IMR-90 (cell line): Measurements from ENCODE around the gene PMCH. TPM values are rescaled to one million over a fixed set of nuclear protein-coding genes. Genes with fewer than 3 reads are reported as not detected.

Experiments used
- ATAC-seq: fragments of 200-7000 bp; cut with Tn5 transposase; 2 replicates; pipeline ENCODE4 v1.9.1; 2020; ENCODE audit warnings: low read depth, mild to moderate bottlenecking, moderate library complexity
- BruUV-seq: library from RNA; stranded (reverse); fragments of 400-500 nt; replicated peaks from 2 replicates; lab custom pipeline; 2021; lab: Mats Ljungman, UMichigan
- CTCF ChIA-PET: fragments of 300-600 bp; formaldehyde crosslinking; extraction: SDS; loops from one replicate; lab custom pipeline; 2021; ENCODE audit warnings: antibody characterized with exemption; lab: Yijun Ruan, JAX
- POLR2A ChIA-PET: fragments of 300-600 bp; sonication (Branson Sonifier 250); formaldehyde crosslinking; loops from one replicate; lab custom pipeline; 2022; ENCODE audit warnings: antibody characterized with exemption; ENCODE audit not compliant: unreplicated experiment; lab: Charles Lee
- DNase-seq: peaks from one replicate; pipeline ENCODE4 v3.0.0; 2013
- H2AFZ ChIP-seq: replicated peaks from 2 replicates; pipeline ENCODE3; 2013; ENCODE audit warnings: low read length, mild to moderate bottlenecking; ENCODE audit not compliant: poor library complexity
- H2AK5ac ChIP-seq: 2 replicates; pipeline ENCODE4 v1.6.1; 2013; ENCODE audit warnings: low read depth, low read length, inconsistent platforms
- H2AK9ac ChIP-seq: replicated peaks from 2 replicates; pipeline ENCODE3; 2013; ENCODE audit warnings: mild to moderate bottlenecking, low read depth, low read length, moderate library complexity; ENCODE audit not compliant: poor library complexity
- H2BK120ac ChIP-seq: 2 replicates; pipeline ENCODE4 v1.6.1; 2013; ENCODE audit warnings: low read depth, low read length, inconsistent platforms
- H2BK15ac ChIP-seq: 3 replicates; pipeline ENCODE4 v1.6.1; 2013; ENCODE audit warnings: low read depth, low read length, inconsistent platforms
- H2BK20ac ChIP-seq: 2 replicates; pipeline ENCODE4 v1.6.1; 2013; ENCODE audit warnings: low read depth, mild to moderate bottlenecking, inconsistent platforms, low read length, moderate library complexity
- H2BK5ac ChIP-seq: 2 replicates; pipeline ENCODE4 v1.6.1; 2013; ENCODE audit warnings: mild to moderate bottlenecking, low read depth, low read length, inconsistent platforms; ENCODE audit not compliant: poor library complexity, severe bottlenecking
- H3K14ac ChIP-seq: replicated peaks from 2 replicates; pipeline ENCODE4 v1.6.1; 2013; ENCODE audit warnings: low read depth, low read length, inconsistent platforms
- H3K18ac ChIP-seq: 2 replicates; pipeline ENCODE4 v1.6.1; 2013; ENCODE audit warnings: low read depth, low read length, control low read depth
- H3K23ac ChIP-seq: 2 replicates; pipeline ENCODE4 v1.6.1; 2013; ENCODE audit warnings: low read depth, low read length, inconsistent platforms
- H3K27ac ChIP-seq: 2 replicates; pipeline ENCODE4 v1.5.1; 2013; ENCODE audit warnings: mild to moderate bottlenecking, control low read depth, low read length; ENCODE audit not compliant: insufficient read depth
- H3K27me3 ChIP-seq: 2 replicates; pipeline ENCODE4 v1.6.1; 2013; ENCODE audit warnings: low read length; ENCODE audit not compliant: control insufficient read depth, insufficient read depth
- H3K36me3 ChIP-seq: 2 replicates; pipeline ENCODE4 v1.6.1; 2013; ENCODE audit warnings: low read length, mixed read lengths; ENCODE audit not compliant: control insufficient read depth, insufficient read depth
- H3K4ac ChIP-seq: 2 replicates; pipeline ENCODE4 v1.6.1; 2013; ENCODE audit warnings: low read depth, low read length, inconsistent platforms
- H3K4me1 ChIP-seq: 2 replicates; pipeline ENCODE4 v1.6.1; 2013; ENCODE audit warnings: low read length, mixed read lengths; ENCODE audit not compliant: control insufficient read depth, insufficient read depth
- H3K4me2 ChIP-seq: 2 replicates; pipeline ENCODE4 v1.6.1; 2013; ENCODE audit warnings: low read depth, mild to moderate bottlenecking, control low read depth, low read length, moderate library complexity
- H3K4me3 ChIP-seq: 2 replicates; pipeline ENCODE4 v1.5.1; 2013; ENCODE audit warnings: low read depth, mild to moderate bottlenecking, control low read depth, low read length, moderate library complexity; ENCODE audit not compliant: insufficient read depth
- H3K56ac ChIP-seq: 2 replicates; pipeline ENCODE4 v1.6.1; 2013; ENCODE audit warnings: low read length, inconsistent platforms; ENCODE audit not compliant: insufficient read depth; ENCODE audit errors: extremely low read depth
- H3K79me1 ChIP-seq, 2 experiments: 2 replicates each; pipeline ENCODE4 v1.6.1; 2013; ENCODE audit warnings: low read length in 2 of 2, inconsistent platforms in 1 of 2, low read depth in 1 of 2
- H3K9ac ChIP-seq: 2 replicates; pipeline ENCODE4 v1.6.1; 2013; ENCODE audit warnings: low read depth, low read length, control low read depth
- H3K9me1 ChIP-seq: 2 replicates; pipeline ENCODE4 v1.6.1; 2013; ENCODE audit warnings: low read length, inconsistent platforms; ENCODE audit not compliant: insufficient read depth
- H3K9me3 ChIP-seq: 2 replicates; pipeline ENCODE4 v1.6.1; 2013; ENCODE audit warnings: low read length; ENCODE audit not compliant: control insufficient read depth, insufficient read depth
- H4K20me1 ChIP-seq: 2 replicates; pipeline ENCODE4 v1.6.1; 2013; ENCODE audit warnings: low read length, inconsistent platforms; ENCODE audit not compliant: insufficient read depth
- H4K5ac ChIP-seq: 2 replicates; pipeline ENCODE4 v1.6.1; 2013; ENCODE audit warnings: mild to moderate bottlenecking, low read depth, low read length, control low read depth
- H4K8ac ChIP-seq, 2 experiments: 2 replicates each; pipeline ENCODE4 v1.6.1; 2013; ENCODE audit warnings: low read depth in 2 of 2, low read length in 2 of 2, control low read depth in 1 of 2, inconsistent platforms in 1 of 2
- H4K91ac ChIP-seq: 2 replicates; pipeline ENCODE4 v1.6.1; 2013; ENCODE audit warnings: low read depth, low read length, inconsistent platforms; ENCODE audit not compliant: insufficient read depth
- CEBPB ChIP-seq: IDR thresholded peaks from 2 replicates; pipeline ENCODE4 v1.6.1; 2012; ENCODE audit warnings: low read depth, low read length, improper control_type of control experiment
- CHD1 ChIP-seq: IDR thresholded peaks from 2 replicates; pipeline ENCODE4 v1.6.1; 2012; ENCODE audit warnings: low read depth, low read length, improper control_type of control experiment
- MAFK ChIP-seq: IDR thresholded peaks from 2 replicates; pipeline ENCODE4 v1.6.1; 2012; ENCODE audit warnings: low read depth, low read length, improper control_type of control experiment
- MAZ ChIP-seq: IDR thresholded peaks from 2 replicates; pipeline ENCODE4 v1.6.1; 2012; ENCODE audit warnings: low read depth, mild to moderate bottlenecking, low read length, improper control_type of control experiment, moderate library complexity, borderline replicate concordance
- MXI1 ChIP-seq: IDR thresholded peaks from 2 replicates; pipeline ENCODE4 v1.6.1; 2012; ENCODE audit warnings: low read depth, mild to moderate bottlenecking, low read length, moderate library complexity, borderline replicate concordance
- NFE2L2 ChIP-seq: fragments of 150-350 bp; IDR thresholded peaks from 2 replicates; pipeline ENCODE4 v1.6.1; 2016; ENCODE audit warnings: low read depth, mild to moderate bottlenecking, low read length
- POLR2A ChIP-seq: IDR thresholded peaks from 2 replicates; pipeline ENCODE4 v1.6.1; 2012; ENCODE audit warnings: mild to moderate bottlenecking, low read depth, low read length
- RCOR1 ChIP-seq: IDR thresholded peaks from 2 replicates; pipeline ENCODE4 v1.6.1; 2012; ENCODE audit warnings: mild to moderate bottlenecking, low read length, improper control_type of control experiment; ENCODE audit not compliant: insufficient replicate concordance
- RFX5 ChIP-seq: IDR thresholded peaks from 2 replicates; pipeline ENCODE4 v1.8.0; 2012; ENCODE audit warnings: low read depth, mild to moderate bottlenecking, low read length, moderate library complexity
- SMC3 ChIP-seq: fragments of 150-350 bp; IDR thresholded peaks from 2 replicates; pipeline ENCODE4 v1.6.1; 2016; ENCODE audit warnings: low read depth, mild to moderate bottlenecking, antibody characterized with exemption, low read length, moderate library complexity
- dilution Hi-C: fragments of 300-500 bp; cut with HindIII; formaldehyde crosslinking; loops from one replicate; pipeline ENCODE4 v1.14.3; 2018; ENCODE audit warnings: low sequenced_read_pairs; ENCODE audit not compliant: unreplicated experiment
- in situ Hi-C: fragments of 300-500 bp; cut with MboI; formaldehyde crosslinking; loops from 3 replicates; pipeline ENCODE4 v1.14.3; 2019; ENCODE audit warnings: low sequenced_read_pairs, inconsistent platforms, mixed read lengths
- intact Hi-C: fragments of 100-400 bp; cut with micrococcal nuclease; formaldehyde crosslinking; loops from 2 replicates; pipeline ENCODE4 v1.10.0; 2022
- polyA plus RNA-seq, 3 experiments: library from polyadenylated mRNA; depleted of rRNA; stranded (reverse); fragments of >200 nt; gene quantifications; 2 replicates each; pipeline ENCODE4 v1.2.3, GENCODE V29; 2012; ENCODE audit warnings: low replicate concordance in 1 of 3
- total RNA-seq: library from RNA; depleted of rRNA; stranded (reverse); fragments of >200 nt; gene quantifications from 2 replicates; pipeline ENCODE4 v1.2.3, GENCODE V29; 2012

The PMCH gene
- total and polyA plus RNA-seq, 2 of the 4 experiments (the other 2 are of a cell fraction): not detected

GRCh38 chr12:102171951-102172350 lies 25.7 kb downstream of the PMCH start:
- Histone ChIP-seq H4K20me1 (no peaks in the 10 kb centered on the region), H4K8ac (no peak overlapping the region), H3K36me3 (no peaks in the 10 kb centered on the region), H3K4me2 (no peak overlapping the region), H3K14ac (no peak overlapping the region), H2BK120ac (no peak overlapping the region), H3K4me1 (peaks cover 7% of the 10 kb centered on the region), H3K4me3 (no peak overlapping the region), H3K9me3 (no peaks in the 10 kb centered on the region), H4K5ac (0 out of 2 replicates have a peak overlapping the region, but pooled peaks have one; percentile 58), H3K18ac (peak overlapping the region; percentile 89; the same call in 1 of the 2 replicates), H2BK20ac (no peak overlapping the region), H3K9ac (no peak overlapping the region), H3K27me3 (no peaks in the 10 kb centered on the region), H4K91ac (peak overlapping the region; percentile 17; the same call in 1 of the 2 replicates), H3K27ac (peak overlapping the region; percentile 29; the same call in 1 of the 2 replicates), H3K4ac (no peak overlapping the region), H3K56ac (no peak overlapping the region), H2AK5ac (no peak overlapping the region), H3K79me1 (no peaks in the 10 kb centered on the region), H2BK15ac (no peak overlapping the region), H2AK9ac (no peak overlapping the region), H2AFZ (no peak overlapping the region), H2BK5ac (no peak overlapping the region), H3K9me1 (no peaks in the 10 kb centered on the region), H3K23ac (no peak overlapping the region)
- ChIA-PET CTCF (interaction anchor here (0.7 to 0.9 kb wide), 2 partner anchors 12 to 313 kb away, joined by 3 to 4 read pairs; no protein-coding TSS in a partner anchor), POLR2A (no interaction called here)
- intact Hi-C loops: loop anchor here (2.0 to 5.0 kb wide), 4 partner anchors 215 to 530 kb away; no protein-coding TSS in a partner anchor
- TF ChIP-seq MXI1 (no peak), CHD1 (no peak), RFX5 (no peak), MAZ (no peak), MAFK (no peak), CEBPB (no peak), SMC3 (no peak), POLR2A (no peak), NFE2L2 (no peak), RCOR1 (no peak)
- ATAC-seq (no peak), DNase-seq (peak; percentile 9)
- dilution Hi-C loops: no loop called here
- no TSS peak for BruUV-seq
- in situ Hi-C loops: no loop called here
